ENCODE measurements around the gene DPYD. TPM values are rescaled to one million over a fixed set of nuclear protein-coding genes. Genes with fewer than 3 reads are reported as not detected.

Gene DPYD
- total RNA-seq, 4 donors from 2014 or later: 30.6 to 58.4 (median 35.4) TPM

- peaks cover 0 to 8% (median 0%) of the 10 kb centered on the region in 3 donors for H3K36me3 ChIP-seq
- no peak for TF ChIP-seq CTCF (IDR thresholded peaks at IDR 0.05)
- no peak for TF ChIP-seq POLR2A (IDR thresholded peaks at IDR 0.05)
- no peak overlapping the region for H3K4me3 ChIP-seq
- intact Hi-C loops (cut with DNase I): no loop called here
- DNase-seq: no peak
- H3K27ac ChIP-seq: no peak overlapping the region
- no peaks in the 10 kb centered on the region for H3K27me3 ChIP-seq
- WGBS, 2 donors: 47 to 48% methylated on average over 3 of the region's 3 CpGs
- H3K4me1 ChIP-seq: no peaks in the 10 kb centered on the region
- H3K9me3 ChIP-seq: no peaks in the 10 kb centered on the region
These were observed 650.1 kb downstream of the DPYD start for GRCh38 chr1:97270508-97271307.

GRCh38 chr1:97265630-97266029 lies 655.2 kb downstream of the DPYD start:
- no peak overlapping the region for H3K27ac ChIP-seq
- H3K9me3 ChIP-seq: no peaks in the 10 kb centered on the region
- H3K4me1 ChIP-seq: no peaks in the 10 kb centered on the region
- H3K4me3 ChIP-seq: no peak overlapping the region
- intact Hi-C loops (cut with DNase I): no loop called here
- no peaks in the 10 kb centered on the region for H3K27me3 ChIP-seq
- H3K36me3 ChIP-seq: peaks cover 0 to 8% (median 0%) of the 10 kb centered on the region in 3 donors
- TF ChIP-seq POLR2A (IDR thresholded peaks at IDR 0.05): no peak
- TF ChIP-seq CTCF (IDR thresholded peaks at IDR 0.05): no peak
- no peak for DNase-seq

- intact Hi-C loops (cut with DNase I): no loop called here
- Histone ChIP-seq H3K27ac (no peak overlapping the region), H3K9me3 (no peaks in the 10 kb centered on the region), H3K36me3 (peaks cover 0 to 5% (median 0%) of the 10 kb centered on the region in 3 donors), H3K4me1 (no peaks in the 10 kb centered on the region), H3K4me3 (no peak overlapping the region), H3K27me3 (no peaks in the 10 kb centered on the region)
- DNase-seq: no peak
- WGBS, 2 donors: 55% methylated on average over 1 of the region's 1 CpG
- TF ChIP-seq POLR2A (IDR thresholded peaks at IDR 0.05) (no peak), CTCF (IDR thresholded peaks at IDR 0.05) (no peak)
These were observed 658.0 kb downstream of the DPYD start for GRCh38 chr1:97262842-97263241.

GRCh38 chr1:97258597-97258996 lies 662.2 kb downstream of the DPYD start:
- H3K4me3 ChIP-seq: no peak overlapping the region
- WGBS, 2 donors: 89 to 100% methylated on average over 1 of the region's 1 CpG
- no peak for DNase-seq
- H3K9me3 ChIP-seq: no peaks in the 10 kb centered on the region
- no peaks in the 10 kb centered on the region for H3K4me1 ChIP-seq
- no peaks in the 10 kb centered on the region for H3K36me3 ChIP-seq
- H3K27ac ChIP-seq: no peak overlapping the region
- no peak for TF ChIP-seq CTCF (IDR thresholded peaks at IDR 0.05)
- intact Hi-C loops (cut with DNase I): no loop called here
- no peaks in the 10 kb centered on the region for H3K27me3 ChIP-seq

GRCh38 chr1:97254731-97255463 lies 665.9 kb downstream of the DPYD start:
- WGBS, 2 donors: 54 to 61% methylated on average over 4 of the region's 4 CpGs
- intact Hi-C loops (cut with DNase I): no loop called here
- no peak overlapping the region for H3K27ac ChIP-seq
- TF ChIP-seq POLR2A (IDR thresholded peaks at IDR 0.05): no peak
- TF ChIP-seq CTCF (IDR thresholded peaks at IDR 0.05): no peak
- H3K9me3 ChIP-seq: no peaks in the 10 kb centered on the region
- no peaks in the 10 kb centered on the region for H3K27me3 ChIP-seq
- H3K4me1 ChIP-seq: no peaks in the 10 kb centered on the region
- H3K4me3 ChIP-seq: no peak overlapping the region
- no peak for DNase-seq
- H3K36me3 ChIP-seq: no peaks in the 10 kb centered on the region
